Lower lobe of right lung (tissue), 2 donors: ENCODE results near the gene CLDN19. TPM values are rescaled to one million over a fixed set of nuclear protein-coding genes. Genes with fewer than 3 reads are reported as not detected.

ENCODE experiments used
- ATAC-seq, 2 donors: fragments of 200-7000 bp; cut with Tn5 transposase; one replicate each; pipeline ENCODE4 v1.9.1; 2020 to 2022; ENCODE audit warnings: mild to moderate bottlenecking in 2 of 2, moderate library complexity in 2 of 2
- DNase-seq: peaks from one replicate; pipeline ENCODE4 v3.0.0-alpha.2; 2020
- H3K27ac ChIP-seq: fragments of 200-600 bp; one replicate; pipeline ENCODE4 v1.8.0; 2022
- H3K27me3 ChIP-seq: fragments of 200-600 bp; one replicate; pipeline ENCODE4 v1.8.0; 2022; ENCODE audit warnings: low read depth
- H3K36me3 ChIP-seq: fragments of 200-600 bp; one replicate; pipeline ENCODE4 v1.8.0; 2022; ENCODE audit warnings: mild to moderate bottlenecking
- H3K4me1 ChIP-seq: fragments of 200-600 bp; one replicate; pipeline ENCODE4 v1.8.0; 2022
- H3K4me3 ChIP-seq: fragments of 200-600 bp; one replicate; pipeline ENCODE4 v1.8.0; 2022; ENCODE audit warnings: mild to moderate bottlenecking
- H3K9me3 ChIP-seq: fragments of 200-600 bp; one replicate; pipeline ENCODE4 v1.8.0; 2022
- intact Hi-C: fragments of 100-400 bp; cut with DNase I; formaldehyde crosslinking; loops from one replicate; pipeline ENCODE4 v1.11.0; 2022
- total RNA-seq: library from RNA; stranded (reverse); fragmentation: NEBNext Ultra II Directional; extraction: Animal tissue kit (Norgen Biotek cat#: 25700); gene quantifications from one replicate; pipeline ENCODE4 v1.2.1, GENCODE V29; 2021
- TF ChIP-seq, protein P1 (sequence below): fragments of 200-600 bp; IDR thresholded peaks from one replicate; pipeline ENCODE4 v1.8.0; 2022; ENCODE audit warnings: antibody characterized with exemption, mild to moderate bottlenecking
- donor health status: DM: no; HTN: yes; CAD: no; lungs with severe emphysema.

CLDN19 gene
- total RNA-seq, 1 donor from 2014 or later = not detected

DNA sequence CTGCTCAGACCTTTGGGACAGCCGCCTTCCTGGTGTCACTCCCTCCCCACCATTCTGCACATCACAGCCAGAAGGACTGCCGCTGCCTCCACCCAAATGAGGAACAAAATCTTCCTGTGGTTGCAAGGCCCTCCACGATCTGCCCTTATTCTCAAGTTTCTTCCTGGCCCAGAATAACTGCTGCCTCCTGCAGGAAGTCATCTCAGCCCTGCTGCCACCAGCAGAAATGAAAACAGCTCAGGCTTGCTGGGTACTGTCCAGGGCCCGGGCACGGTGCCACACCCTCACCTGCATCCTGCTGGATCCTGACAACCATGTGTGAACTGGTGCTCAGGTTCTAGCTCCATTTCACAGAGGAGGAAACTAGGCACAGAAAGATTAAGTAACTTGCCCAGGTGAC, 2.8 kb downstream of the CLDN19 start:
- ATAC-seq (peak; percentile 20 to 36), DNase-seq (no peak)
- H3K9me3 ChIP-seq = no peaks in the 10 kb centered on the region
- H3K4me3 ChIP-seq = no peak overlapping the region
- no peak overlapping the region for H3K27ac ChIP-seq
- H3K36me3 ChIP-seq = no peaks in the 10 kb centered on the region
- intact Hi-C loops = no loop called here
- no peaks in the 10 kb centered on the region for H3K27me3 ChIP-seq
- TF ChIP-seq, protein P1, sequence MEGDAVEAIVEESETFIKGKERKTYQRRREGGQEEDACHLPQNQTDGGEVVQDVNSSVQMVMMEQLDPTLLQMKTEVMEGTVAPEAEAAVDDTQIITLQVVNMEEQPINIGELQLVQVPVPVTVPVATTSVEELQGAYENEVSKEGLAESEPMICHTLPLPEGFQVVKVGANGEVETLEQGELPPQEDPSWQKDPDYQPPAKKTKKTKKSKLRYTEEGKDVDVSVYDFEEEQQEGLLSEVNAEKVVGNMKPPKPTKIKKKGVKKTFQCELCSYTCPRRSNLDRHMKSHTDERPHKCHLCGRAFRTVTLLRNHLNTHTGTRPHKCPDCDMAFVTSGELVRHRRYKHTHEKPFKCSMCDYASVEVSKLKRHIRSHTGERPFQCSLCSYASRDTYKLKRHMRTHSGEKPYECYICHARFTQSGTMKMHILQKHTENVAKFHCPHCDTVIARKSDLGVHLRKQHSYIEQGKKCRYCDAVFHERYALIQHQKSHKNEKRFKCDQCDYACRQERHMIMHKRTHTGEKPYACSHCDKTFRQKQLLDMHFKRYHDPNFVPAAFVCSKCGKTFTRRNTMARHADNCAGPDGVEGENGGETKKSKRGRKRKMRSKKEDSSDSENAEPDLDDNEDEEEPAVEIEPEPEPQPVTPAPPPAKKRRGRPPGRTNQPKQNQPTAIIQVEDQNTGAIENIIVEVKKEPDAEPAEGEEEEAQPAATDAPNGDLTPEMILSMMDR = peak; percentile 9
- H3K4me1 ChIP-seq = no peaks in the 10 kb centered on the region

DNA sequence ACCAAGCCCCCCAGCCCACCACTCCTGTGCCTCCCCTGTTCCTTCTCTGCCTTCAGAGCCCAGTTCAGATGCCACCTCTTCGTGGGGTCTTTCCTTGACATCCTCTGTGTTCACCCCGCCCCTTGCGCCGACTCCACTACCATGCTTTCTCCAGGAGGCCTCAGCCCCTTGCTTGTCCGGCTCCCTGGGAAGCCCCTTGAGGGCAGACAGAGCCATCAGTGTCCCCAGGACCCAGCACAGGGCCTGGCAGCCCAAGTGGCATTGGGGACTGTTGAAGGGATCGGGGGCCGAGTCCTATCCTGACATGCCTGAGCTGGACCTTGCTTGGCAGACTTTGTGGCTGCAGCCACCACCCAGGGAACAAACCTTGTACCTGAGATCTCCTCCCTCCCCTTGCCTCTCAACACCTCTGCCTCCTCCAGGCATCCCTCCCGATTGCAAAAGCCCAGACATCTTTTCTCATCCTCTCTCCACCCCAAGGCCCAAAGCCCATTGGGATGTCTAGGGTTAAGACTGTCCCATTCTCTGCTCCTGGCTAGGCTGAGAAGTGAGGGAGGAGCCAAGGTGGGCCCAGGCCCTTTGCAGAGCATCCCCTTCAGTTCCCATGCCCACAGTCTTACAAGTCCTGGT, 3.4 kb downstream of the CLDN19 start:
- TF ChIP-seq, protein P1 = no peak

GRCh38 chr1:42736152-42736551, 3.9 kb downstream of the CLDN19 start:
- no peak overlapping the region for H3K27ac ChIP-seq
- H3K36me3 ChIP-seq = no peaks in the 10 kb centered on the region
- TF ChIP-seq, protein P1 = no peak
- intact Hi-C loops = no loop called here
- H3K27me3 ChIP-seq = no peaks in the 10 kb centered on the region
- H3K9me3 ChIP-seq = no peaks in the 10 kb centered on the region
- H3K4me3 ChIP-seq = no peak overlapping the region
- ATAC-seq (peak; percentile 38 to 59), DNase-seq (no peak)
- H3K4me1 ChIP-seq = no peaks in the 10 kb centered on the region

More for the DNA sequence above, 3.4 kb downstream of the CLDN19 start:
- H3K4me3 ChIP-seq = no peak overlapping the region
- intact Hi-C loops = no loop called here
- H3K27ac ChIP-seq = no peak overlapping the region
- H3K27me3 ChIP-seq = no peaks in the 10 kb centered on the region
- no peaks in the 10 kb centered on the region for H3K9me3 ChIP-seq
- DNase-seq (no peak), ATAC-seq (no peak)
- no peaks in the 10 kb centered on the region for H3K36me3 ChIP-seq
- no peaks in the 10 kb centered on the region for H3K4me1 ChIP-seq

GRCh38 chr1:42735477-42736105, 4.4 kb downstream of the CLDN19 start:
- ATAC-seq (no peak), DNase-seq (no peak)
- TF ChIP-seq, protein P1 = no peak
- Histone ChIP-seq H3K27ac (no peak overlapping the region), H3K9me3 (no peaks in the 10 kb centered on the region), H3K27me3 (no peaks in the 10 kb centered on the region), H3K4me1 (no peaks in the 10 kb centered on the region), H3K4me3 (no peak overlapping the region), H3K36me3 (no peaks in the 10 kb centered on the region)
- intact Hi-C loops = no loop called here

GRCh38 chr1:42735056-42735455, 5.0 kb downstream of the CLDN19 start:
- Histone ChIP-seq H3K4me3 (no peak overlapping the region), H3K9me3 (no peaks in the 10 kb centered on the region), H3K27me3 (no peaks in the 10 kb centered on the region), H3K27ac (no peak overlapping the region), H3K36me3 (no peaks in the 10 kb centered on the region), H3K4me1 (no peaks in the 10 kb centered on the region)
- ATAC-seq (no peak), DNase-seq (no peak)
- intact Hi-C loops = no loop called here
- TF ChIP-seq, protein P1 = no peak
